HUES48 (cell line): ENCODE data around the gene TMIGD1.
"Not testable (repeated sequence)": the region's sequence is repeated elsewhere in the genome, so short reads cannot be mapped to it uniquely, and the experiment has no call there.

Source experiments
- H3K27ac ChIP-seq: one replicate; pipeline ENCODE4 v1.7.0; 2013; ENCODE audit warnings: low read depth, low read length, inconsistent platforms
- H3K27me3 ChIP-seq: 2 replicates; pipeline ENCODE4 v1.6.1; 2013; ENCODE audit warnings: mild to moderate bottlenecking, low read length; ENCODE audit not compliant: control insufficient read depth, insufficient read depth
- H3K36me3 ChIP-seq: 2 replicates; pipeline ENCODE4 v1.6.1; 2013; ENCODE audit warnings: low read length; ENCODE audit not compliant: control insufficient read depth, insufficient read depth
- H3K4me1 ChIP-seq: 2 replicates; pipeline ENCODE4 v1.6.1; 2013; ENCODE audit warnings: mild to moderate bottlenecking, low read length; ENCODE audit not compliant: control insufficient read depth, insufficient read depth
- H3K4me3 ChIP-seq: 2 replicates; pipeline ENCODE4 v1.5.1; 2013; ENCODE audit warnings: mild to moderate bottlenecking, low read depth, low read length
- H3K9ac ChIP-seq: 2 replicates; pipeline ENCODE4 v1.6.1; 2013; ENCODE audit warnings: mild to moderate bottlenecking, low read depth, low read length, moderate library complexity
- H3K9me3 ChIP-seq: 2 replicates; pipeline ENCODE4 v1.6.1; 2013; ENCODE audit warnings: low read length; ENCODE audit not compliant: control insufficient read depth, insufficient read depth

The TMIGD1 gene

GRCh38 chr17:30343796-30344195 lies 9.9 kb upstream of the TMIGD1 start:
- H3K4me1 ChIP-seq = peaks cover 11% of the 10 kb centered on the region
- no peaks in the 10 kb centered on the region for H3K36me3 ChIP-seq
- no peak overlapping the region for H3K4me3 ChIP-seq
- no peaks in the 10 kb centered on the region for H3K27me3 ChIP-seq
- H3K9ac ChIP-seq = no peak overlapping the region
- no peaks in the 10 kb centered on the region for H3K9me3 ChIP-seq
- no peak overlapping the region for H3K27ac ChIP-seq

- H3K27ac ChIP-seq, H3K27me3 ChIP-seq: not testable (repeated sequence)
These were observed 9.4 kb upstream of the TMIGD1 start for GRCh38 chr17:30343244-30343643.

GRCh38 chr17:30341703-30342249 lies 7.9 kb upstream of the TMIGD1 start:
- H3K27ac ChIP-seq = no peak overlapping the region
- no peaks in the 10 kb centered on the region for H3K36me3 ChIP-seq
- peaks cover 11% of the 10 kb centered on the region for H3K4me1 ChIP-seq
- H3K9ac ChIP-seq = no peak overlapping the region
- no peak overlapping the region for H3K4me3 ChIP-seq
- no peaks in the 10 kb centered on the region for H3K27me3 ChIP-seq
- H3K9me3 ChIP-seq = no peaks in the 10 kb centered on the region

More at GRCh38 chr17:30343244-30343643, 9.4 kb upstream of the TMIGD1 start:
- H3K9me3 ChIP-seq, H3K4me3 ChIP-seq, H3K9ac ChIP-seq, H3K36me3 ChIP-seq: not testable (repeated sequence)
- peaks cover 11% of the 10 kb centered on the region for H3K4me1 ChIP-seq

- peak overlapping the region; percentile 89 for H3K27ac ChIP-seq
- H3K27me3 ChIP-seq = no peaks in the 10 kb centered on the region
- peaks cover 11% of the 10 kb centered on the region for H3K4me1 ChIP-seq
- no peaks in the 10 kb centered on the region for H3K36me3 ChIP-seq
- H3K4me3 ChIP-seq = no peak overlapping the region
- H3K9me3 ChIP-seq = no peaks in the 10 kb centered on the region
- H3K9ac ChIP-seq = no peak overlapping the region
These were observed 7.0 kb upstream of the TMIGD1 start for GRCh38 chr17:30340801-30341356.

GRCh38 chr17:30339086-30339485 lies 5.2 kb upstream of the TMIGD1 start:
- Histone ChIP-seq H3K27me3 (no peaks in the 10 kb centered on the region), H3K9ac (no peak overlapping the region), H3K36me3 (no peaks in the 10 kb centered on the region), H3K4me1 (peaks cover 11% of the 10 kb centered on the region), H3K27ac (no peak overlapping the region), H3K9me3 (no peaks in the 10 kb centered on the region), H3K4me3 (no peak overlapping the region)

GRCh38 chr17:30337393-30337999 lies 3.6 kb upstream of the TMIGD1 start:
- H3K27me3 ChIP-seq = no peaks in the 10 kb centered on the region
- no peak overlapping the region for H3K27ac ChIP-seq
- no peak overlapping the region for H3K4me3 ChIP-seq
- peaks cover 11% of the 10 kb centered on the region for H3K4me1 ChIP-seq
- H3K9ac ChIP-seq = no peak overlapping the region
- H3K36me3 ChIP-seq = no peaks in the 10 kb centered on the region
- H3K9me3 ChIP-seq = no peaks in the 10 kb centered on the region

- no peaks in the 10 kb centered on the region for H3K27me3 ChIP-seq
- peaks cover 11% of the 10 kb centered on the region for H3K4me1 ChIP-seq
- H3K9ac ChIP-seq = no peak overlapping the region
- H3K9me3 ChIP-seq = no peaks in the 10 kb centered on the region
- H3K36me3 ChIP-seq = no peaks in the 10 kb centered on the region
- H3K27ac ChIP-seq = no peak overlapping the region
- no peak overlapping the region for H3K4me3 ChIP-seq
These were observed 2.7 kb upstream of the TMIGD1 start for GRCh38 chr17:30336369-30337171.

GRCh38 chr17:30334421-30334820 lies 564 bp upstream of the TMIGD1 start:
- no peaks in the 10 kb centered on the region for H3K36me3 ChIP-seq
- no peak overlapping the region for H3K9ac ChIP-seq
- no peaks in the 10 kb centered on the region for H3K4me1 ChIP-seq
- no peaks in the 10 kb centered on the region for H3K9me3 ChIP-seq
- no peak overlapping the region for H3K27ac ChIP-seq
- no peak overlapping the region for H3K4me3 ChIP-seq
- no peaks in the 10 kb centered on the region for H3K27me3 ChIP-seq

- H3K36me3 ChIP-seq = no peaks in the 10 kb centered on the region
- H3K27ac ChIP-seq = no peak overlapping the region
- no peaks in the 10 kb centered on the region for H3K4me1 ChIP-seq
- H3K27me3 ChIP-seq = no peaks in the 10 kb centered on the region
- no peaks in the 10 kb centered on the region for H3K9me3 ChIP-seq
- H3K9ac ChIP-seq = no peak overlapping the region
- no peak overlapping the region for H3K4me3 ChIP-seq
These were observed 1.8 kb downstream of the TMIGD1 start for GRCh38 chr17:30332057-30332542.

GRCh38 chr17:30326809-30327208 lies 7.0 kb downstream of the TMIGD1 start:
- no peak overlapping the region for H3K27ac ChIP-seq
- no peaks in the 10 kb centered on the region for H3K9me3 ChIP-seq
- no peak overlapping the region for H3K9ac ChIP-seq
- H3K4me3 ChIP-seq = no peak overlapping the region
- no peaks in the 10 kb centered on the region for H3K27me3 ChIP-seq
- H3K36me3 ChIP-seq = no peaks in the 10 kb centered on the region
- no peaks in the 10 kb centered on the region for H3K4me1 ChIP-seq

GRCh38 chr17:30324723-30325122 lies 9.1 kb downstream of the TMIGD1 start:
- no peaks in the 10 kb centered on the region for H3K36me3 ChIP-seq
- H3K4me3 ChIP-seq = no peak overlapping the region
- no peaks in the 10 kb centered on the region for H3K4me1 ChIP-seq
- no peak overlapping the region for H3K9ac ChIP-seq
- H3K27ac ChIP-seq = no peak overlapping the region
- no peaks in the 10 kb centered on the region for H3K27me3 ChIP-seq
- H3K9me3 ChIP-seq = no peaks in the 10 kb centered on the region
